Lower leg skin (tissue), 4 donors: ENCODE data around the gene MYO7A. TPM values are rescaled to one million over a fixed set of nuclear protein-coding genes. Genes with fewer than 3 reads are reported as not detected.

Source experiments
- DNase-seq, 2 donors: peaks; one replicate each; pipeline ENCODE4 v3.0.0-alpha.2; 2019; ENCODE audit warnings: low spot score in 2 of 2
- H3K4me3 ChIP-seq: fragments of 200-600 bp; sonication (generic); 2 replicates; pipeline ENCODE4 v1.5.1; 2017; ENCODE audit warnings: mild to moderate bottlenecking, low read depth; ENCODE audit not compliant: poor library complexity, severe bottlenecking
- CTCF ChIP-seq, 3 donors: fragments of 450-650 bp; IDR thresholded peaks; one replicate each; pipeline ENCODE4 v1.5.1; 2016; ENCODE audit warnings: antibody characterized with exemption in 3 of 3, mild to moderate bottlenecking in 3 of 3, moderate library complexity in 2 of 3
- POLR2A ChIP-seq, 2 donors: fragments of 450-650 bp; IDR thresholded peaks; one replicate each; pipeline ENCODE4 v1.6.1; 2016 to 2017; ENCODE audit warnings: antibody characterized with exemption in 2 of 2, mild to moderate bottlenecking in 1 of 2, moderate library complexity in 1 of 2
- WGBS, 2 donors: methylation state at CpG; one replicate each; pipeline ENCODE4 v1.1.5; 2018; 5-methylcytosine and 5-hydroxymethylcytosine counted together
- intact Hi-C: fragments of 100-400 bp; cut with DNase I; formaldehyde crosslinking; loops from one replicate; pipeline ENCODE4 v1.15.0; 2023; ENCODE audit warnings: low total_unique reads
- total RNA-seq, 4 donors: library from RNA; depleted of rRNA; stranded (reverse); fragments of >200 nt; gene quantifications; one replicate each; pipeline ENCODE4 v1.1.0, GENCODE V29; 2016

The MYO7A gene
- total RNA-seq, 4 donors from 2014 or later: 0.69 to 2.1 (median 1.4) TPM

- TF ChIP-seq POLR2A (IDR thresholded peaks at IDR 0.05) (no peak), CTCF (IDR thresholded peaks at IDR 0.05) (peak in 1 of 3 donors; percentile 88)
- DNase-seq: peak; percentile 78 to 96
- intact Hi-C loops: loop anchor here (2.0 to 5.0 kb wide), 2 partner anchors 43 to 169 kb away; no protein-coding TSS in a partner anchor
- H3K4me3 ChIP-seq: no peak overlapping the region
- WGBS, 2 donors: 29 to 39% methylated on average over 8 to 9 of the region's 9 CpGs
These were observed 36.7 kb upstream of the MYO7A start for GRCh38 chr11:77091146-77091940.

- WGBS, 2 donors: 53 to 71% methylated on average over 7 of the region's 7 CpGs
- DNase-seq: no peak
- intact Hi-C loops: loop anchor here (5.0 kb wide), 1 partner anchor 170 kb away; no protein-coding TSS in a partner anchor
- no peak overlapping the region for H3K4me3 ChIP-seq
- TF ChIP-seq CTCF (IDR thresholded peaks at IDR 0.05): no peak
- TF ChIP-seq POLR2A (IDR thresholded peaks at IDR 0.05): no peak
These were observed 35.7 kb upstream of the MYO7A start for GRCh38 chr11:77092382-77092781.

- intact Hi-C loops: loop anchor here (5.0 kb wide), 1 partner anchor 171 kb away; no protein-coding TSS in a partner anchor
- WGBS, 2 donors: 88 to 89% methylated on average over 31 to 33 of the region's 33 CpGs
- TF ChIP-seq CTCF (IDR thresholded peaks at IDR 0.05) (no peak), POLR2A (IDR thresholded peaks at IDR 0.05) (no peak)
- H3K4me3 ChIP-seq: no peak overlapping the region
- DNase-seq: no peak
These were observed 34.8 kb upstream of the MYO7A start for GRCh38 chr11:77093056-77093891.

GRCh38 chr11:77093987-77094840, 33.8 kb upstream of the MYO7A start:
- WGBS, 2 donors: 85 to 87% methylated on average over 6 of the region's 6 CpGs
- intact Hi-C loops: loop anchor here (5.0 kb wide), 1 partner anchor 172 kb away; no protein-coding TSS in a partner anchor

More at GRCh38 chr11:77093987-77094840, 33.8 kb upstream of the MYO7A start:
- DNase-seq: no peak
- TF ChIP-seq POLR2A (IDR thresholded peaks at IDR 0.05) (no peak), CTCF (IDR thresholded peaks at IDR 0.05) (no peak)
- H3K4me3 ChIP-seq: no peak overlapping the region
